ENCODE measurements around the gene PCDH18. TPM values are rescaled to one million over a fixed set of nuclear protein-coding genes. Genes with fewer than 3 reads are reported as not detected.

Gene PCDH18
- total and polyA plus RNA-seq, 10 of the 15 experiments (the other 5 are each of a cell fraction or from before 2014, with no cell fraction given): 0.46 to 1.4 (median 0.96) TPM

DNA sequence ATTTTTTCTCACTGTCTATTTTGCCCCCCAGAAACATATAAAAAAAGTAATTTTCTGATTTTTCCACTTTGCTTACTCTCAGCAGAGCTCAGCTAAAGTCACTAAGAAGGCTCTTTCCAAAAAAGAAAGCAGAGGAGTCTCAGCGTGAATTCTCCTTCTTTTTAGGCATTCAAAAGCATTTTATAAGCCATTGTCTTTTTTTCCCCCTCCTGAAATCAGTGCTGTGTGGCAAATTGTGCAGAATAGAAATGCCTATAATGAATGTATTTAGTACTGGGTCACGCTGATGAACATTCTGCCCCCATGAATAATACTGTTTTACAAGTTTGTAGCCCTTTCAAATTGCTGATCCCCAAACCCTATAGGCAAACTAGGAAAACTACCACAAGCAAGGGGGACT, 1.6 kb upstream of the PCDH18 start:
- ChIA-PET SMC1A (ENCODE audit: uncharacterized antibody, unreplicated experiment) (interaction anchor here (1.2 to 2.7 kb wide), 6 partner anchors 10 to 88 kb away, joined by 3 to 11 read pairs (median 4); no protein-coding TSS in a partner anchor), RAD21 (ENCODE audit: unreplicated experiment) (no interaction called here), POLR2A (no interaction called here), CTCF (interaction anchor here (0.8 to 1.3 kb wide), 2 partner anchors 8 to 76 kb away, joined by 3 to 4 read pairs; no protein-coding TSS in a partner anchor)
- intact Hi-C loops (cut with micrococcal nuclease; ENCODE audit: unreplicated experiment) (no loop called here), in situ Hi-C loops (cut with MboI) (no loop called here)
- no peak for ATAC-seq
- Histone ChIP-seq H2AFZ (ENCODE audit: control insufficient read depth, low read depth, low read length) (peak overlapping the region; percentile 6; the same call in 1 of the 2 replicates), H3K4me2 (ENCODE audit: control insufficient read depth, insufficient read depth) (no peak overlapping the region), H4K20me1 (ENCODE audit: control insufficient read depth, insufficient read depth) (no peaks in the 10 kb centered on the region), H3K4me1 (ENCODE audit: control insufficient read depth, insufficient read depth, low read length) (no peaks in the 10 kb centered on the region), H3K27me3 (replicated peaks in 1 of 2; ENCODE audit: control insufficient read depth in 2 of 2, insufficient read depth in 2 of 2, low read length in 1 of 2) (no peaks in the 10 kb centered on the region), H3K79me2 (ENCODE audit: control insufficient read depth, insufficient read depth, low read length) (no peaks in the 10 kb centered on the region), H3K9me3 (replicated peaks; ENCODE audit: control insufficient read depth, insufficient read depth, low read length) (no peaks in the 10 kb centered on the region), H3K4me3 (no peak overlapping the region), H3K9ac (ENCODE audit: control insufficient read depth, insufficient read depth, low read length) (no peak overlapping the region), H3K27ac (ENCODE audit: control insufficient read depth, insufficient read depth) (no peak overlapping the region), H3K36me3 (ENCODE audit: control insufficient read depth in 2 of 2, insufficient read depth in 2 of 2, low read length in 1 of 2) (no peaks in the 10 kb centered on the region)
- DNase-seq (ENCODE audit: low read depth, low spot score): no peak
- no TSS peak for BruUV-seq (replicated peaks)
- WGBS (ENCODE audit: insufficient coverage, insufficient replicate concordance, low lambda C conversion rate, missing lambda C conversion rate): 49% methylated on average over 2 of the region's 2 CpGs
- FAIRE-seq: no peak
- no peak for TF ChIP-seq NR2C2 (IDR thresholded peaks at IDR 0.05; ENCODE audit: borderline replicate concordance, control insufficient read depth, insufficient read length, low read depth)
- no peak for TF ChIP-seq SRF (IDR thresholded peaks at IDR 0.05; ENCODE audit: low read depth in 2 of 2, low read length in 2 of 2)
- no peak for TF ChIP-seq RAD51 (IDR thresholded peaks at IDR 0.05)
- TF ChIP-seq, protein P1, sequence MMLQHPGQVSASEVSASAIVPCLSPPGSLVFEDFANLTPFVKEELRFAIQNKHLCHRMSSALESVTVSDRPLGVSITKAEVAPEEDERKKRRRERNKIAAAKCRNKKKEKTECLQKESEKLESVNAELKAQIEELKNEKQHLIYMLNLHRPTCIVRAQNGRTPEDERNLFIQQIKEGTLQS (IDR thresholded peaks at IDR 0.05; ENCODE audit: borderline replicate concordance, extremely low read depth, low read depth, low read length): no peak
- TF ChIP-seq MYC (IDR thresholded peaks at IDR 0.05; ENCODE audit: insufficient read depth, insufficient read length, insufficient replicate concordance, low read length, severe bottlenecking): no peak
- no peak for TF ChIP-seq ZNF384 (IDR thresholded peaks at IDR 0.05; ENCODE audit: borderline replicate concordance, low read depth, low read length)

DNA sequence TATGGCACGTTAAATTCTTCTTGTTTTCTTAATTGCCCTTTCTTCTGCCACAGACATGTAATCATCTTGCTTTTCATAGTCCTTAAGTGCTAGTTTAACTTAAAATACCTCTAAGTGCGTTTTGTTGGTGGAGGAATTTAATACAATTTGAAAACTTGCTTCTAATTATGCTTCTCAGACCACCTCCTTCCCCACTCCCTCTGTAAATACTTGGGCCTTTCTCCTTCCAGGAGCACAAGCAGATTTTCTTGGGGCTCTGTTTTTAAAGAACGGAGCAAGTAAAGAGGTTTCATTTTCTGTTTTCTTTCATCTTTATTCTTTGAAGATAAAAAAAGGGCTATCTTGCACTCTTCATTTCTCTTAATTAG, 559 bp upstream of the PCDH18 start:
- Histone ChIP-seq H3K9me3 (replicated peaks; ENCODE audit: control insufficient read depth, insufficient read depth, low read length) (no peaks in the 10 kb centered on the region), H3K27ac (ENCODE audit: control insufficient read depth, insufficient read depth) (peak overlapping the region; percentile 29; the same call in 1 of the 2 replicates), H3K36me3 (ENCODE audit: control insufficient read depth in 2 of 2, insufficient read depth in 2 of 2, low read length in 1 of 2) (no peaks in the 10 kb centered on the region), H3K4me3 (peak overlapping the region; percentile 73), H3K4me2 (ENCODE audit: control insufficient read depth, insufficient read depth) (peak overlapping the region; percentile 87), H3K4me1 (ENCODE audit: control insufficient read depth, insufficient read depth, low read length) (no peaks in the 10 kb centered on the region), H2AFZ (ENCODE audit: control insufficient read depth, low read depth, low read length) (peak overlapping the region; percentile 86), H3K27me3 (replicated peaks in 1 of 2; ENCODE audit: control insufficient read depth in 2 of 2, insufficient read depth in 2 of 2, low read length in 1 of 2) (no peaks in the 10 kb centered on the region), H3K9ac (ENCODE audit: control insufficient read depth, insufficient read depth, low read length) (peak overlapping the region; percentile 43), H3K79me2 (ENCODE audit: control insufficient read depth, insufficient read depth, low read length) (no peaks in the 10 kb centered on the region), H4K20me1 (ENCODE audit: control insufficient read depth, insufficient read depth) (no peaks in the 10 kb centered on the region)
- intact Hi-C loops (cut with micrococcal nuclease; ENCODE audit: unreplicated experiment) (no loop called here), in situ Hi-C loops (cut with MboI) (no loop called here)
- ChIA-PET RAD21 (ENCODE audit: unreplicated experiment) (interaction anchor here (0.7 to 1.3 kb wide), 3 partner anchors 8 to 120 kb away, joined by 3 to 4 read pairs (median 3); no protein-coding TSS in a partner anchor), POLR2A (no interaction called here), SMC1A (ENCODE audit: uncharacterized antibody, unreplicated experiment) (interaction anchor here (0.9 to 2.7 kb wide), 8 partner anchors 10 to 89 kb away, joined by 3 to 11 read pairs (median 4); no protein-coding TSS in a partner anchor), CTCF (interaction anchor here (0.8 to 2.7 kb wide), 6 partner anchors 8 to 114 kb away, joined by 3 to 8 read pairs (median 6); no protein-coding TSS in a partner anchor)
- 13% methylated on average over 3 of the region's 3 CpGs for WGBS (ENCODE audit: insufficient coverage, insufficient replicate concordance, low lambda C conversion rate, missing lambda C conversion rate)
- peak; percentile 8; the same call in 2 of the 3 replicates for ATAC-seq
- FAIRE-seq: no peak
- TSS peak; percentile 80 for BruUV-seq (replicated peaks)
- DNase-seq (ENCODE audit: low read depth, low spot score): no peak
- TF ChIP-seq SIN3A (IDR thresholded peaks at IDR 0.05; ENCODE audit: low read depth, low read length) (no peak), EZH2 (IDR thresholded peaks at IDR 0.05; ENCODE audit: borderline replicate concordance, control insufficient read depth, low read depth, low read length) (no peak), TCF12 (IDR thresholded peaks at IDR 0.05; ENCODE audit: low read depth, low read length) (no peak)
- TF ChIP-seq, protein P2, sequence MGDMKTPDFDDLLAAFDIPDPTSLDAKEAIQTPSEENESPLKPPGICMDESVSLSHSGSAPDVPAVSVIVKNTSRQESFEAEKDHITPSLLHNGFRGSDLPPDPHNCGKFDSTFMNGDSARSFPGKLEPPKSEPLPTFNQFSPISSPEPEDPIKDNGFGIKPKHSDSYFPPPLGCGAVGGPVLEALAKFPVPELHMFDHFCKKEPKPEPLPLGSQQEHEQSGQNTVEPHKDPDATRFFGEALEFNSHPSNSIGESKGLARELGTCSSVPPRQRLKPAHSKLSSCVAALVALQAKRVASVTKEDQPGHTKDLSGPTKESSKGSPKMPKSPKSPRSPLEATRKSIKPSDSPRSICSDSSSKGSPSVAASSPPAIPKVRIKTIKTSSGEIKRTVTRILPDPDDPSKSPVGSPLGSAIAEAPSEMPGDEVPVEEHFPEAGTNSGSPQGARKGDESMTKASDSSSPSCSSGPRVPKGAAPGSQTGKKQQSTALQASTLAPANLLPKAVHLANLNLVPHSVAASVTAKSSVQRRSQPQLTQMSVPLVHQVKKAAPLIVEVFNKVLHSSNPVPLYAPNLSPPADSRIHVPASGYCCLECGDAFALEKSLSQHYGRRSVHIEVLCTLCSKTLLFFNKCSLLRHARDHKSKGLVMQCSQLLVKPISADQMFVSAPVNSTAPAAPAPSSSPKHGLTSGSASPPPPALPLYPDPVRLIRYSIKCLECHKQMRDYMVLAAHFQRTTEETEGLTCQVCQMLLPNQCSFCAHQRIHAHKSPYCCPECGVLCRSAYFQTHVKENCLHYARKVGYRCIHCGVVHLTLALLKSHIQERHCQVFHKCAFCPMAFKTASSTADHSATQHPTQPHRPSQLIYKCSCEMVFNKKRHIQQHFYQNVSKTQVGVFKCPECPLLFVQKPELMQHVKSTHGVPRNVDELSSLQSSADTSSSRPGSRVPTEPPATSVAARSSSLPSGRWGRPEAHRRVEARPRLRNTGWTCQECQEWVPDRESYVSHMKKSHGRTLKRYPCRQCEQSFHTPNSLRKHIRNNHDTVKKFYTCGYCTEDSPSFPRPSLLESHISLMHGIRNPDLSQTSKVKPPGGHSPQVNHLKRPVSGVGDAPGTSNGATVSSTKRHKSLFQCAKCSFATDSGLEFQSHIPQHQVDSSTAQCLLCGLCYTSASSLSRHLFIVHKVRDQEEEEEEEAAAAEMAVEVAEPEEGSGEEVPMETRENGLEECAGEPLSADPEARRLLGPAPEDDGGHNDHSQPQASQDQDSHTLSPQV (IDR thresholded peaks at IDR 0.05): no peak
